Ureter (tissue), 1 donor: ENCODE data around the gene IFI35. TPM values are rescaled to one million over a fixed set of nuclear protein-coding genes. Genes with fewer than 3 reads are reported as not detected.

Experiments
- total RNA-seq: library from RNA; stranded (reverse); gene quantifications from one replicate; pipeline ENCODE4 v1.2.4, GENCODE V29; 2023
- donor health status: DM: yes; HTN: yes; CAD: no.

IFI35 gene
- total RNA-seq, 1 donor from 2014 or later = 30.5 TPM

Other genes with a start within 250 kb of the IFI35 start
- gene RAMP2, start 245.6 kb upstream of the IFI35 start, total RNA-seq = 41.9 TPM
- 54.0 TPM for gene VPS25, start 233.3 kb upstream of the IFI35 start, total RNA-seq
- gene WNK4, start 226.2 kb upstream of the IFI35 start, total RNA-seq = not detected
- 80.4 TPM for gene COA3, start 208.1 kb upstream of the IFI35 start, total RNA-seq
- gene CNTD1, start 207.9 kb upstream of the IFI35 start, total RNA-seq = 0.75 TPM
- gene BECN1, start 182.5 kb upstream of the IFI35 start, total RNA-seq = 101 TPM
- gene PSME3, start 173.4 kb upstream of the IFI35 start, total RNA-seq = 113 TPM
- gene AOC2, start 162.2 kb upstream of the IFI35 start, total RNA-seq = 3.6 TPM
- gene AOC3, start 155.6 kb upstream of the IFI35 start, total RNA-seq = 89.9 TPM
- gene G6PC1, start 106.0 kb upstream of the IFI35 start, total RNA-seq = not detected
- 69.1 TPM for gene AARSD1, start 42.3 kb upstream of the IFI35 start, total RNA-seq
- gene PTGES3L, start 26.7 kb upstream of the IFI35 start, total RNA-seq = 2.7 TPM
- 24.7 TPM for gene RUNDC1, start 26.2 kb upstream of the IFI35 start, total RNA-seq
- gene RPL27, start 8.4 kb upstream of the IFI35 start, total RNA-seq = 1,133 TPM
- 128 TPM for gene VAT1, start 15.6 kb downstream of the IFI35 start, total RNA-seq
- gene RND2, start 18.4 kb downstream of the IFI35 start, total RNA-seq = 3.0 TPM
- 9.7 TPM for gene BRCA1, start 118.6 kb downstream of the IFI35 start, total RNA-seq
- 84.7 TPM for gene NBR1, start 164.4 kb downstream of the IFI35 start, total RNA-seq
- gene TMEM106A, start 205.1 kb downstream of the IFI35 start, total RNA-seq = 15.5 TPM
- not detected for gene CCDC200, start 221.8 kb downstream of the IFI35 start, total RNA-seq
- gene RNU2-1, start 227.2 kb downstream of the IFI35 start, total RNA-seq = 1,456 TPM